ENCODE results near the gene EEIG2. TPM values are rescaled to one million over a fixed set of nuclear protein-coding genes. Genes with fewer than 3 reads are reported as not detected.
"Not testable (repeated sequence)": the region's sequence is repeated elsewhere in the genome, so short reads cannot be mapped to it uniquely, and the experiment has no call there.

Gene EEIG2
- polyA plus RNA-seq, 1 experiment, result 2.6 TPM

DNA sequence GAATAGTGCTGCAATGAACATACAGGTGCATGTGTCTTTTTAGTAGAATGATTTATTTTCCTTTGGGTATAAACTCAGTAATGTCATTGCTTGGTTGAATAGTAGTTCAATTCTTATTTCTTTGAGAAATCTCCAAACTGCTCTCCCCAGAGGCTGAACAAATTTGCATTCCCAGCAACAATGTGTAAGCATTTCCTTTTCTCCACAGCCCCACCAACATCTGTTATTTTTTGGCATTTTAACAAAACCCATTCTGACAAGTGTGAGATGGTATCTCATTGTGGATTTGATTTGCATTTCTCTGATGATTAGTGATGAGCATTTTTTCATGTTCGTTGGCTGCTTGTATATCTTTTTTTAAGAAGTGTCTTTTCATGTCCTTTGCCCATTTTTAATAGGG, 21.9 kb upstream of the EEIG2 start:
- DNase-seq (ENCODE audit: low read depth), result no peak
- no peaks in the 10 kb centered on the region for H3K36me3 ChIP-seq (ENCODE audit: control insufficient read depth, insufficient read depth, low read length)
- ChIA-PET CTCF (interaction anchor here (1.2 kb wide), 2 partner anchors 21 to 107 kb away, joined by 3 to 4 read pairs; no protein-coding TSS in a partner anchor), POLR2A (no interaction called here)
- peaks cover 6% of the 10 kb centered on the region for H3K27me3 ChIP-seq (ENCODE audit: control insufficient read depth, insufficient read depth, low read length)
- H3K4me3 ChIP-seq (ENCODE audit: low read depth, low read length), result no peak overlapping the region
- TF ChIP-seq, protein P1, sequence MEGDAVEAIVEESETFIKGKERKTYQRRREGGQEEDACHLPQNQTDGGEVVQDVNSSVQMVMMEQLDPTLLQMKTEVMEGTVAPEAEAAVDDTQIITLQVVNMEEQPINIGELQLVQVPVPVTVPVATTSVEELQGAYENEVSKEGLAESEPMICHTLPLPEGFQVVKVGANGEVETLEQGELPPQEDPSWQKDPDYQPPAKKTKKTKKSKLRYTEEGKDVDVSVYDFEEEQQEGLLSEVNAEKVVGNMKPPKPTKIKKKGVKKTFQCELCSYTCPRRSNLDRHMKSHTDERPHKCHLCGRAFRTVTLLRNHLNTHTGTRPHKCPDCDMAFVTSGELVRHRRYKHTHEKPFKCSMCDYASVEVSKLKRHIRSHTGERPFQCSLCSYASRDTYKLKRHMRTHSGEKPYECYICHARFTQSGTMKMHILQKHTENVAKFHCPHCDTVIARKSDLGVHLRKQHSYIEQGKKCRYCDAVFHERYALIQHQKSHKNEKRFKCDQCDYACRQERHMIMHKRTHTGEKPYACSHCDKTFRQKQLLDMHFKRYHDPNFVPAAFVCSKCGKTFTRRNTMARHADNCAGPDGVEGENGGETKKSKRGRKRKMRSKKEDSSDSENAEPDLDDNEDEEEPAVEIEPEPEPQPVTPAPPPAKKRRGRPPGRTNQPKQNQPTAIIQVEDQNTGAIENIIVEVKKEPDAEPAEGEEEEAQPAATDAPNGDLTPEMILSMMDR (IDR thresholded peaks at IDR 0.05; ENCODE audit: insufficient read depth, low read depth, low read length), result no peak

GRCh38 chr1:108540977-108541376, 18.9 kb upstream of the EEIG2 start:
- POLR2A ChIA-PET, result no interaction called here
- no peak overlapping the region for H3K4me3 ChIP-seq (ENCODE audit: low read depth, low read length)
- TF ChIP-seq, protein P1 (IDR thresholded peaks at IDR 0.05; ENCODE audit: insufficient read depth, low read depth, low read length), result no peak
- no peak for DNase-seq (ENCODE audit: low read depth)
- CTCF ChIA-PET, result no interaction called here
- peaks cover 6% of the 10 kb centered on the region for H3K27me3 ChIP-seq (ENCODE audit: control insufficient read depth, insufficient read depth, low read length)
- H3K36me3 ChIP-seq (ENCODE audit: control insufficient read depth, insufficient read depth, low read length), result no peaks in the 10 kb centered on the region

GRCh38 chr1:108541861-108542260, 18.0 kb upstream of the EEIG2 start:
- ChIA-PET CTCF (no interaction called here), POLR2A (no interaction called here)
- H3K27me3 ChIP-seq (ENCODE audit: control insufficient read depth, insufficient read depth, low read length), result peaks cover 6% of the 10 kb centered on the region
- TF ChIP-seq, protein P1 (IDR thresholded peaks at IDR 0.05; ENCODE audit: insufficient read depth, low read depth, low read length), result no peak
- no peaks in the 10 kb centered on the region for H3K36me3 ChIP-seq (ENCODE audit: control insufficient read depth, insufficient read depth, low read length)
- no peak for DNase-seq (ENCODE audit: low read depth)
- H3K4me3 ChIP-seq (ENCODE audit: low read depth, low read length), result no peak overlapping the region

DNA sequence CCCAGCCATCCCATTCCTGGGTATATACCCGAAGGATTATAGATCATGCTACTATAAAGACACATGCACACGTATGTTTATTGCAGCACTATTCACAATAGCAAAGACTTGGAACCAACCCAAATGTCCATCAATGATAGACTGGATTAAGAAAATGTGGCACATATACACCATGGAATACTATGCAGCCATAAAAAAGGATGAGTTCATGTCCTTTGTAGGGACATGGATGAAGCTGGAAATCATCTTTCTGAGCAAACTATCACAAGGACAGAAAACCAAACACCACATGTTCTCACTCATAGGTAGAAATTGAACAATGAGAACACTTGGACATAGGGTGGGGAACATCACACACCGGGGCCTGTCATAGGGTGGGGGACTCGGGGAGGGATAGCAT, 12.4 kb upstream of the EEIG2 start:
- H3K36me3 ChIP-seq (ENCODE audit: control insufficient read depth, insufficient read depth, low read length); H3K27me3 ChIP-seq (ENCODE audit: control insufficient read depth, insufficient read depth, low read length); DNase-seq (ENCODE audit: low read depth); H3K4me3 ChIP-seq (ENCODE audit: low read depth, low read length); POLR2A ChIA-PET; CTCF ChIA-PET: not testable (repeated sequence)

DNA sequence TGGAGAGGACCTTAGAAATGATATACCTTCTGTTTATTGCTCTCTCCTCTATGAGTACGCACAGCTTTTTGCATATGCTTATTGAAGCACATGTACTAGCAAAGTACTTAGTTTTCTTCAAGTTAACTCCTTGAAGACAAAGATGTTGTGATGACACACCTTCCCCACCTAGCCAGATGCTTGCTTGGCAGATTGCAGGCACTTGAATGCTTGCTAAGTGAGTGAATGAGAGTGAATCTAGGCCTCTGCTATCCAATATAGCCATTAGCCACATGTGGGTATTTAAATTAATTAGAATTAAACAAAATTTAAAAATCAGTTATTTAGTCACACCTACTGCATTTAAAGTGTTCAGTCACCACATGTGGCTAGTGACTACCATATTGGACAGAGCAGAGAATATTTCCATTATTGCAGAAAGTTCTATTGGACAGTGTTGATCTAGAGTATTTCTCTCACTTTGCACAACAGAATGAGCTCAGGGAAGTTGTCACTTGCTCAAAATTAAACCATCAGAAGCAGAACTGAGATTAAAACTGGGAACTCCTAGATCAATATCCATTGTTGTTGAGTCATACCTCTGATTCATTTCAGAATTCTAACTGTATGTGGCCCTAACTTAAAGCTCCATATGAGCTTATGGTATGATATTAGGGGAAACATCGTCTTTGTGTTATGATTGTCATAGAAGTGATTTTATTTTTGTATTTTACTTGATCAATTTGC, 8.6 kb upstream of the EEIG2 start:
- no peak overlapping the region for H3K4me3 ChIP-seq (ENCODE audit: low read depth, low read length)
- ChIA-PET POLR2A (no interaction called here), CTCF (interaction anchor here (0.9 to 1.6 kb wide), 2 partner anchors 9 to 40 kb away, joined by 3 read pairs; partner anchors contain the start of gene EEIG2)
- H3K36me3 ChIP-seq (ENCODE audit: control insufficient read depth, insufficient read depth, low read length), result no peaks in the 10 kb centered on the region
- H3K27me3 ChIP-seq (ENCODE audit: control insufficient read depth, insufficient read depth, low read length), result no peaks in the 10 kb centered on the region
- no peak for DNase-seq (ENCODE audit: low read depth)
- TF ChIP-seq, protein P1 (IDR thresholded peaks at IDR 0.05; ENCODE audit: insufficient read depth, low read depth, low read length), result no peak

DNA sequence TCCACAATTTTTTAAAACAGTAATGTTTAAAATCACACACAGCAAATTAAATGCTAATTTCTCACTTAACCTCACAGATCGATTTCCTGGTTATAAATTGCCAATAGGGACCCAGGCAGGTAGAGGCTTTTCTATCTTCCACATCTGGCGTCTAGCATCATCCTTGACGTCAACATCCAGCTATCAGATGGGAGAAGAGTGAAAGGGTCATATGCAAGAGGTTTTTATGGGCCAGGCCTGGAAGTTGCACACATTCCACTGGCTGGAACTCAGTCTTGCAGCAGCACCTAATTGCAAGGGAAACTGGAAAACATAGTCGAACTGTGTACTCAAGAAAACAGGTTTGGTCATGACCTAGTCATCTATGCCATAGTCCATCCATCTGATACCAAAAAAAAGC, 6.0 kb upstream of the EEIG2 start:
- no peak for DNase-seq (ENCODE audit: low read depth)
- POLR2A ChIA-PET, result no interaction called here
- Histone ChIP-seq H3K36me3 (ENCODE audit: control insufficient read depth, insufficient read depth, low read length) (no peaks in the 10 kb centered on the region), H3K27me3 (ENCODE audit: control insufficient read depth, insufficient read depth, low read length) (no peaks in the 10 kb centered on the region; the same call in none of the 2 replicates), H3K4me3 (ENCODE audit: low read depth, low read length) (no peak overlapping the region)
- CTCF ChIA-PET, result no interaction called here
- TF ChIP-seq, protein P1 (IDR thresholded peaks at IDR 0.05; ENCODE audit: insufficient read depth, low read depth, low read length), result no peak
